GM19240 (cell line): ENCODE data around the gene SMARCB1.

Experiments
- DNase-seq: peaks from one replicate; pipeline ENCODE4 v3.0.0; 2011; ENCODE audit warnings: low spot score; ENCODE audit not compliant: insufficient read length

The SMARCB1 gene

DNA sequence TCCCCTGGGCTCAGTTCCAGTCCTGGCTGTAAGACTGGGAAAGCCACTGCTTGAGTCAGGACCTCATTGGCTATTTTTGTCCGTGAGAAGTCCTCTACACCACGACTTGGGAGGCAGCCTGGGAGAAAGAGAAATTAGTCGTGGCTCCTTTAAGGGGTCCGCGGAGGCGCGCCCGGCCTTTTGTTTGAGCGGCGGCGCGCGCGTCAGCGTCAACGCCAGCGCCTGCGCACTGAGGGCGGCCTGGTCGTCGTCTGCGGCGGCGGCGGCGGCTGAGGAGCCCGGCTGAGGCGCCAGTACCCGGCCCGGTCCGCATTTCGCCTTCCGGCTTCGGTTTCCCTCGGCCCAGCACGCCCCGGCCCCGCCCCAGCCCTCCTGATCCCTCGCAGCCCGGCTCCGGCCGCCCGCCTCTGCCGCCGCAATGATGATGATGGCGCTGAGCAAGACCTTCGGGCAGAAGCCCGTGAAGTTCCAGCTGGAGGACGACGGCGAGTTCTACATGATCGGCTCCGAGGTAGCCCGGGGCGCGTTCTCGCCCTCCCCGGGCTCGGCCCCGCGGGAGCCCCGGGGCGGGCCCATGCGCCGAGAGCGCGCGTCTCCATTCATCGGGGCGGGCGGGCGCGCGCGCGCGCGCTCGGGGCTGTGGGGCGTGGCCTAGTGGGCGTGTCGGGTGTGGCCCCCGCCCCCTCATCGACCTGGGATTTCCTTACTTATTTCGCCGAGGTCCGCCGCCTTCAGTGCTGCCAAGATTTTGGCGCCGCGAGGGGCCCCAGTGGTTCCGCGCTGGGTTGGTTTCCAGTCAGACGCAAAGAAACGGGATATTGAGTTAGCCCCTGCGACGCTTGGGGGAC is at the start of gene SMARCB1:
TSS of gene SMARCB1 (plus strand) at position 215 of the 848 bp plus-strand sequence. CDS start at position 419, 204 bp downstream.
- peak; percentile 91 for DNase-seq

DNA sequence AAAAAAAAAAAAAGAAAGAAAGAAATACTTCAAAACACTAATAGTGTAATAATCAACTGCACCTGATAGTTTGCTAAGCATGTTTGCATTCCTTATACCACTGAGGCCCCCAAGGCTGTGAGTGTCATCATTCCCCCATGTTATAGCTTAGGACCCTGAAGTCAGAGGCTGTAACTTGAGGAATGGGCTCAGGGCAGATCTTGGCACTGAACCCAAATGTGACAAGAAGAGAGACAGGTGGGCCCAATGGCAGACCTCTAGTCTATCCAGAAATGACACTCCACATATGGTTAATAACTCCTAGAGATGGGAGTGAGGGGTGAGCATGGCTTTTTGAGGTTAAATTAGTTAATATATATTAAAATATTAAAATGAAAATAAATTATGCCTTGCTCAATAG is 49.1 kb upstream of the SMARCB1 start:
- no peak for DNase-seq

DNA sequence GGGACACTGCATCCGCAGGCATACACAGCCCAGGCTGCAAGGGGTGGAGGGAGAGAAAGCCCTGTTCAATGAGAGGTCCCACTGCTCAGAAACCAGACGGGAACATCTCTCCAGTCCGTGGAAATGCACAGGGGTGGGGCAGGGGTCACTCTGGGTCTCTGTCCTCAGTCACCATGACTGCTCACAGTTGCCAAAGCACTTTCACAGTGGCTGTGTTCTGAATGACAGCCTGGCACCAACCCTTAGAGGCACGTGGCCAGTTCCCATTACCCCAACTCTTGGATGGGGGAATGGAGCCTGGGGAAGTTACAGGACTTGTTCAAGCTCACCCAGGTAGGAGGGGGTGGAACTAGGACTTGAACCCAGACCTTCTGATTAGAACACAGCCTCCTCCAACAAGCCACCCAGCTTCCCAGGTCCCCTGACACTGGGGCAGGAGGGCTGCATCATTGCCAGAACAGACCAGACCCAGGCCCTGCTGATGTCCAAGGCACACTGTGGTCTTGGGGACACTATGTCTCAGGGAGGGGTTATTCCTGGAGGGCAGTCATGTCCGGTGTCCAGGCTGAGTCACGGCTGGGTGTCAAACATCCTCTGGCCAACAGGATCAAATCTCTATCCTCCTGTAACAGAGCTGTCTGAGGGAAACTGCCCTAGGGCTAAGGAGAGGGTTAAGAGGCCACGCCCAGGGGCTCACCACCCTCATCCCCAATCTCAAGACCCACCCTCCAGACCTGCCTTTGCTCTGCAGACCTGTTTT is 44.1 kb upstream of the SMARCB1 start:
- no peak for DNase-seq

DNA sequence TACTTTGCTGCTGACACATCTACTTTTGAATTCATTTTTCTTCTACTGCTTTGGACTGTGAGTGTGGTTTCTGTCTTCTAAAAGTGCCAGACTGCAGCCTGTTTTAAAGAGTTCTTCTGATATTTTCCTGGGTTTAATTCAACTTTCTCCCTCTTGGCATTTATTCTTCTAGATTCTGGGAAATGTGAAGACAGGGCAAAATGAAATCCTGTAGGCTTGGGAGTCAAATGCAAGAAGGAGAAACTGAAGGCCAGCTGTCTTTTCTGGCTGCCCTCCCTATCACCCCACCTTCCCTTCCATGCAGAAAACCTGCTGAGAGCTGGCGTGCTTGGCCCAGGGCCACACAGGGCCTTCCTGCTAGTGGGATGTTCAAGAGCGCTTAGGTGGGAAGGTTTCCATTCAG is 43.5 kb upstream of the SMARCB1 start:
- DNase-seq: no peak

DNA sequence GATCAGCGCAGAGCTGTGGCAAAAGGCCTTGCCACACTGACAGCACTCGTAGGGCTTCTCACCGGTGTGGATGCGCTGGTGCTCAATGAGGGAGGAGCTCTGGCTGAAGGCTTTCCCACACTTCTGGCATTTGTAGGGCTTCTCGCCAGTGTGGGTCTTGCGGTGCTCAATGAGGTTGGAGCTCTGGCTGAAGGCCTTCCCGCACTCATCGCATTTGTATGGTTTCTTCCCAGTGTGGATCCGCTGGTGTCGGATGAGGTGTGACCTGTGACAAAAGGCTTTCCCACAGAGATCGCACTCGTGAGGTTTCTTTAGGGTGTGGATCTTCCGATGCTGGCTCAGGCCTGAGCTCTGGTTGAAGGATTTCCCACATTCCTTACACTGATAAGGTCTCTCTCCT is 42.8 kb upstream of the SMARCB1 start:
- DNase-seq: no peak

DNA sequence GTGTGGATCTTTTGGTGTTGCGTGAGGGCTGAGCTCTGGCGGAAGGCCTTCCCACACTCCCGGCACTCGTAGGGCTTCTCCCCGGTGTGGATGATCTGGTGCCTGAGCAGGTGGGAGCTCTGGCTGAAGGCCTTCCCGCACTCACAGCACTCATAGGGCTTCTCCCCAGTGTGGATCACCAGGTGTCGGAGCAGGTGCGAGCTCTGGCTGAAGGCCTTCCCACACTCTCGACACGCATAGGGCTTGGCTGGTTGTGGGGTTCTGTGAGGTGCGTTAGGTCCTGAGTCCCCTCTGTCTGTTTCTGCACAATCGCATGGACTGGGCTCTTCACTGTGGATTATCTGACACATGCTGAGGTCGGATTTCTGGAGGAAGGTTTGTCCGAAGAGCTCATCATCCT is 42.3 kb upstream of the SMARCB1 start:
- no peak for DNase-seq

DNA sequence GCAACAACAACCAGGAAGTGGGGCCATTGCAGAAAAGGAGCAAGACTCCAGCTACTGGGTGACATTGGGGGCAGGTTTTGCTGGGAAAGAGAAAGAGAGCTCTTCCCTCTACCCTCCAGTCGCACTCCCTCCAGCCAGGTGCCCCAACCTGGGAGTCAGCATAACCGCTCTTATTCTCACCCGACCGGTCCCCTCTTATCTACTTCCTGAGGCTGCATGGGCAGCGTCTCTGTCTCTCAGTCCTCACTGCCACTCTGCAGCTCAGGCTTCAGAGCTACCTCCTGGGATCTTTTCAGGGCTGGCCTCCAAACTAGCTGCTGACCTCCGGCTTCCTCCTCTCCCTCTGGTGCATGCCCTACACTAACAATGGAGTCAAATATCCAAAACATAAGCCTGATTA is 41.0 kb upstream of the SMARCB1 start:
- no peak for DNase-seq

DNA sequence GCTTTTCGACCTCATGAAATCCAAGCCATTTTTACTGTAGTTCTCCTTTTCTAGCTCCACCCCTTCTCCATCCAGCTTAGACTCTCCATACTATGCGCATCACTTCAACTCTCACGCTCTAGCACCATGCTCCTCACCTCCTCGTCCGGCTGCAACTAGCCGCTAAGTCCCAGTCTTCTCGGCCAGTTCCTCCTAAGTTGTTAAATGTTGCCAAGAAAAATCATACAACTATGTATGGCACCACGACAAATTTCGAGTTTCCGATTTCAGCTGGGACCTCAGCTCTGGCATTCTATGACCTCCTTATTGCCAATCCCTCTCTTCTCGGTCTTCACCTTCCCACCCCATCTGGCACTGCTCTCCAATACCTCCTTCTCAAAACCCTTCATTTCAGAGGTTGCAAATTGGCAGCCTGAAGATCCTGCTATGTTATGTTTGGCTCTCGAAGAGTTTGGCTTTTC is 36.9 kb upstream of the SMARCB1 start:
- no peak for DNase-seq

DNA sequence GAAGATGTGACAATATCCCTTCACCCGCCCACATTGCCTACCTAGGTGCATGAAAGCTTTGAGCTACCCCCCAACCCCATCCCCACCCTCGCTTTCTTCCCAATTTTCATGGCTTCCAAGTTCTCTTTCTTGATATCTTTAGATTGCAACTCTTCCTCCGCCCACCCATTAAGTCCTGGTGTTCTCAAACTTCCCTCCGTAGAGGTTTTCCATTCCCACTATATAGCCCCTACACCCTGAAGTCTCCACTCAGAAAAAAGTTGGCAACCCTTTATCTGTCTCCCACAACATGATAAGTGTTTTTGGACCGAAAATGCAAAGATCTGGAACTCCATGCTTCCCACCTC is 36.4 kb upstream of the SMARCB1 start:
- DNase-seq: no peak

DNA sequence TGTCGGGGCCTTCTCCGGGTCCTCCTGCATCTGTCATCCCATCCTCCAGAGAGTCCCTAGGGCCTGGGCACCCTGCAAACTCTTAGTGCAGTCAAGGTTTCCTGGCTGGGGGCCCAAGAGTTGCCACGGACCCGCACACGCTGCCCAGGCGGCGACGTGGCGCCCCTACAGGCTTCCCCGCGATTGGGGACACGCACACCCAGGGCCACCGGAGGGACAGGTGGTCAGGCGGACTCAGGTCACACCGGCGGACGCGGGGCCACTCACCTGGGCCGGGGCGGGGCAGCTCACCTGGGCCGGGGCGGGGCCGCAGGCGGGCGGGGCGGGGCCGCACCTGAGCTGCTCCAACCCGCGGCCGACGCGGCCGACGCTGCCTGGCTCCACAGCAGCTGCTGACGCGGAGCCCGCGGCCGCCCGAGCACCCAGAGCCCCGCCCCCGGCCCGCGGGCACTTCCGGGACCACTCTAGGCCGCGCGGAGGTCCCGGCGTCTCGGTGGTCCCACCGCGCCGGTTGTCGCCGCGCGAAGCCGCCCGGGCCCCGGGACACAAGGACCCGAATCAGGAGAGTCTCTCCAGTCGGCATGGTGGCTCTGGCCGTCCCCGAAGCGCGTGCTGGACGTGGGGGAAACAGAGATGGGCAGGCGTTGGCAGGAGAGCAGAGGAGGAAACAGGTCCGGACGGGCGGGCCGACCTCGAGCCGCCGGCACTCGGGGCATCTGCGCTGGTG is 35.9 kb upstream of the SMARCB1 start, which contains the start of gene ZNF70:
TSS of gene ZNF70 (minus strand) at position 399 of the 727 bp plus-strand sequence. CDS start 5,972 bp downstream, outside the sequence.
- peak; percentile 82 for DNase-seq

DNA sequence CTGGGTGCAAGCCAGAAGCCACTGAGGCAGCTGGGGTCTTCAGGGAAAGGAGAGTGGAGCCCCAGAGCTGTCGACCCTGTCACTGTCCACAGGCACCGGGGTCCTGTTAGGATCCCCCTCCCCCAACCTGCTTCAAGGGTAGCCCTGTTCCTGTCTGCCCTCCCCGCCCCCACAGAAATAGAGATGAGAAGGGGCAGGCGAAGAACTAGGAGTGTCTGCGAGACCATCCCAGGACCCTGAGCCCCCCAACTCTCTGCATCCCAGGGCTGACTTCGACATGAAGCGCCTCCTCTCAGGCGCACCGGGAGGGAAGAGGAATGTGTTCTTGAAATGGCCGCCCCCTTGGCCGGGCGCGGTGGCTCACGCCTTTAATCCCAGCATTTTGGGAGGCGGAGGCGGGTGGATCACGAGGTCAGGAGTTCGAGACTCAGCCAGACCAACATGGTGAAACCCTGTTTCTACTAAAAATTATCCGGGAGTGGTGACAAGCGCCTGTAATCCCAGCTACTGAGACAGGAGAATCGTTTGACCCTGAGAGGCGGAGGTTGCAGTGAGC is 35.2 kb upstream of the SMARCB1 start:
- DNase-seq: no peak

DNA sequence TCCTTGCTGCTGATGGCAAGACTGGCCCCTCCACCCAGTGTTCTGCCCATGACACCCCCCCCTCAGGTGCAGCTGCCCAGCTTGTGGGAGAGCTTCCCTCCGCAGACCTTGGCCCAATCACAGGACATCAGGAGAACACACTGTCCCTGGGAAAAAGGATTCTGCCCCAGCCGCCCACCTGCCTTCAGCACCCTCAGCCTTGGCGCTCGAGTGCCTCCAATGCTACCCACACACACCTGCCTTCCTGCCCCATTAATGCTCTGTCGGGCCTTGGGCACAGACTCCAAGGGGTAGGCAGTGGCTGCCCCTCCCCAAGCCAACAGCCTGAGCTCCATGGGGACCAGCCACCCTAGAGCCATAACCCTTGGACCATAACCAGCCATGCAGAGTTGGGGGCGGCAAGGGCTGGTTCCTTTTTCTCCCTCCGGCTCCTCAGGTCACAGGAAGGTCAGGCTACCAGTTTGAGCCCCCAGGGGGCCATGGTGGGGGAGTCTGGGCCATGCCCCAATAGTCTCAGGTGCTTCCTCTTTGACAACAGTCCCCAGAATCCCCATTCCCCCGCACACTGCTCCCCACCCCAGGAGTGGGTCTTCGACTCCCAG is 34.6 kb upstream of the SMARCB1 start:
- DNase-seq: no peak

DNA sequence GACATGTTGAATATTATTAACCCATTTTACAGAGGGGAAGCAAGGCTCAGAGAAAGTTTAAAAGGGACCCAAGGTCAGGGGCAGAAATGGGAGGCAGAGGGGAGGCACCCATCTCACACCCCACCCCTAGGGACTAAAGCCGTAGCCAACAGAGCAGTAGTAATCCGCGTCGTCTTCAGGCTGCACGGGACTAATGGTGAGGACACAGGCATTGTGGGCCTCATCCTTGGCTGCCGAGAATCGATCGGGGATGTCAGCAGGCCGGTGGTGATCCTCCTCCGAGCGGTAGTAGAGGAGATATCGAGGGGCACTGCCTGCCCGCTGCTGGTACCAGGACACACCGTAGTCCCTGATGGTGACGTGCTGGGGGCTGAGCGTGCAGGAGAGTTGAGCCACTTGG is 34.0 kb upstream of the SMARCB1 start:
- DNase-seq: no peak

DNA sequence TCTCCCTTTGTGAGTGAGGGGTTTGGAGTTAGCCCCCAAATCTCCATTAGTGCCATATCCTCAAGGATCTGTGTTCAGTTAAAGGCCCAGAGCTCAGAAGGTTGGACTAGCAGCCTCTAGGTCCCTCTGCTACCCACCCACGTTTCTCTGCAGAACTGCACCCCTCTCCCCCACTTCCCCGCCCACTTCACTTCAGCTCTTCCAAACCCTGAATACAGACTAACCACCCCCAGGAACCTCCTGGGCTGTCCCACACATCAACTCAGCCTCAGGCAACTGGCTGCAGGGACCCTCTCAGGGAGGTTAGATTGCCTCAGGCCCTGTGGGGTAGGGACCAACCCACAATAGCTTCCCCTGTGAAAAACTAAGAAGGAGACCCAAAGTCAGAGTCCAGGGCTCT is 33.4 kb upstream of the SMARCB1 start:
- no peak for DNase-seq

DNA sequence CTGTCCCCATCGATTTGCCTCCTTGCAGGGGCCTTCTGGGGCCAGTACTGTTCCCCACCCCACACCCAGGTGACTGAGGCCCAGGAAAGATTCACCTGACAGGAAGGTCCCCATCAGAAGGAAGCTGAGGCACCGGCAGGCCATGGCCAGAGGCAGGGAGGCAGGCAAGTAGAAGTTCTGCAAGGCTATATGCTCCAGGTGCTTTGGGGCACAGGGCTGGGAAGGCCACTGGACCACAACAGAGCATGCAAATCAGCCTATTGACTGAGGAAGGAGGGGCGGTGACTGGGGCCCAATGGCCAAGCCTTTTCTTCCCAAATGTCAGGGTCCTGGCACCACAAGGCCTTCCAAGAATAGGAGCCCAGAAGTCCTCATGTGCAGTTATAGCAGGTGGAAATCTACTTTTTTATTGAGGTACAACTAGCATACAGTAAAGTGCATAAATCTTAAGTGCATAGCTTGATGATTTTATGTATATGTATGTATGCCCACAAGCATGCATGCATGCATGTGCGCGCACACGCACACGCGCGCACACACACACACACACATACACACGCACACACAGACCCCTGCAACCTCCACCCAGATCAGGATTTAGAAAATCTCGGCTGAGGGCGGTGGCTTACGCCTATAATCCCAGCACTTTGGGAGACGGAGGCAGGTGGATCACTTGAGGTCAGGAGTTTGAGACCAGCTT is 32.4 kb upstream of the SMARCB1 start, which contains the start of gene VPREB3:
TSS of gene VPREB3 (minus strand) at position 206 of the 700 bp plus-strand sequence. CDS start at position 144, 62 bp downstream.
- no peak for DNase-seq

DNA sequence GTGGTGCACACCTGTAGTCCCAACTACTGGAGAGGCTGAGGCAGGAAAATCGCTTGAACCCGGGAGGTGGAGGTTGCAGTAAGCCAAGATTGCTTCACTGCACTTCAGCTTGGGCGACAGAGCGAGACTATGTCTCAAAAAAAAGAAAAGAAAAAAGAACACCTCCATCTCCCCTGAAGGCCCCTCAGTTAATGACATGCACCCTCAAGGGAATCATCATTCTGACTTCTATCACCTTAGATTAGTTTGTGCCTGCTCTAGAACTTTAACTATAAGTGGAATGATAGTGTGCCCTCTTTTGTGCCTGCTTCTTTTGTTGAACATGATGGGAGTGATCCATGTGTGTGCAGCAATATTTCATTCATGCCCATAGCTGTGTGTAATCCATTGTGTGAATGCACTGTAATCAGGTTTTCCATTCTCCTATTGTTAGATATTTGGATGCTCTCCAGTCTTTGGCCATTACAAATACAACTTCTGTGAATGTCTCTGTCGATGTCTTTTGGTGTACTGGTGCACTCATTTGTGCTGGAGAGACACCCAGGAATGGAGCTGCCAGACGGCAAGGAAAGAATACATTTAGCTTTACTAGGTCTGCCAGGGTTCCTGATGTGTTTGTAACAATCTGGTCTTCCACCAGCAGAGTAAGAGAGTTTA is 31.7 kb upstream of the SMARCB1 start:
- no peak for DNase-seq

DNA sequence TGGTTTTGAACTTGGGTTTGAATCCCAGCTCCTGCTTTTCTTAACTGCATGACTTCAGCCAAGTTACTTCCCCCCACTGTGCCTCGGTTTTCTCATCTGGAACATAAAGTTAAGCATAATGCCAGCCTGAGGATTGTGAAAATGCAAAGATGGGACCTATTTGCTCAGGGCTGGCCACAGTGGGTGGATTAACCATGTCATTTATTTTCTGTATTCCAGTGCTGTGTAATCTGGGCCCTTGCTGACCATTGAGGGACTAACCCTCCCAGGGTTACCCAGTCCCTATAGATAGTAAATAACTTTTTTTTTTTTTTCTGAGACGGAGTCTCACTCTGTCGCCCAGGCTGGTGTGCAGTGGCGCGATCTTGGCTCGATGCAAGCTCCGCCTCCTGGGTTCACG is 31.1 kb upstream of the SMARCB1 start:
- no peak for DNase-seq

DNA sequence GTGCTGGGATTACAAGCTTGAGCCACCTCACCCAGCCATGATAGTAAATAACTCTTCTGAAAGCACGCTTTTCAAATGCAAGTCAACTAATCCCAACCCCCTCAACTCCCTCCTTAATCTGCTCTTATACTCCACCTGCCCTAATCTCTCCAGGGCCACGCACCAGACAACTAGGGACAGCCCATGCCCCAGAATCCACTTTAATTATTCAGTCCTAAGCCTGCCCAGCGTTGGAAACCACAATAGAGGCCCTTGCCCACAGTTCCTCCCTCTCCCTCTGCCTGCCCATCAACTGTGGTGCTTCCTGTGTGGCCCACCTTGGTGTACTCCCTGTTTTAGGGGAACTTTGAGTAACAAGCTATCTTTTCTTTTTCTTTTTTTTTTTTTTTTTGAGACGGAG is 29.9 kb upstream of the SMARCB1 start:
- DNase-seq: no peak

DNA sequence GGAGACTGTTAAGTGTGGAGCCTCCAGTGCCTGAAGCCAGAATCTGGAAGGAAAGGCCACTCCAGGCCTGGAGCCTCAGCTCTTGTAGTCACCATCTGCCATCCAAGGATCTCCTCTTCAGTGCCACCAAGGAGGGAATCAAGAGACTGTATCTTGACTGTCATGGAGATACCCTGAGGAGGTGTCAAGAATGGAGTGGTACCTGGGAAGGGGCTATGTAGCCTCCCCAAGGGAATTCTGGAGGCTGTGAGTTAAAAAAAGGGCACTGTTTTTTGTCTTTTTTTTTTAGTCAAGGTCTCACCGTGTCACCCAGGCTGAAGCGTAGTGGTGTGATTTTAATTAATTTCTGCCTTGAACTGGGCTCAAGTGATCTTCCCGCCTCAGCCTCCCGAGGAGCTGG is 27.2 kb upstream of the SMARCB1 start:
- DNase-seq: no peak

DNA sequence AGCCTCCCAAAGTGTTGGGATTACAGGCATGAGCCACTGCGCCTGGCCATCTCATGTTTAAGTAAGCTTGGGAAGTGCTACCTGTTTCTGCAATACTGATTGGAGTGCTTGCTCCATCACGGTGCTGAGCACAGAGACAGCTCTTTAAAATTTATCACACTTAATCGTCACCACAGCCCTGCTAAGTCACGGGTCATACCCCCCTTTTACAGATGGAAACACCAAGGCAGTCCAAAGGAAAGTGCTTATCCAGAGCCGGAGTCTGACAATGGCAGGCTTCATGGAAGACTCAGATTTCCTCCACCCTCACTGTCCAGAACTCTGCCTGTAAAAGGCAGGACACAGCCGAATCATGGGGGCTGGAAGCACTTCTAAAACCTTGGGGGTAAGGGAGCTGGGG is 26.7 kb upstream of the SMARCB1 start:
- DNase-seq: no peak
